ENCODE data around the gene CTNND2.

CTNND2 gene

DNA sequence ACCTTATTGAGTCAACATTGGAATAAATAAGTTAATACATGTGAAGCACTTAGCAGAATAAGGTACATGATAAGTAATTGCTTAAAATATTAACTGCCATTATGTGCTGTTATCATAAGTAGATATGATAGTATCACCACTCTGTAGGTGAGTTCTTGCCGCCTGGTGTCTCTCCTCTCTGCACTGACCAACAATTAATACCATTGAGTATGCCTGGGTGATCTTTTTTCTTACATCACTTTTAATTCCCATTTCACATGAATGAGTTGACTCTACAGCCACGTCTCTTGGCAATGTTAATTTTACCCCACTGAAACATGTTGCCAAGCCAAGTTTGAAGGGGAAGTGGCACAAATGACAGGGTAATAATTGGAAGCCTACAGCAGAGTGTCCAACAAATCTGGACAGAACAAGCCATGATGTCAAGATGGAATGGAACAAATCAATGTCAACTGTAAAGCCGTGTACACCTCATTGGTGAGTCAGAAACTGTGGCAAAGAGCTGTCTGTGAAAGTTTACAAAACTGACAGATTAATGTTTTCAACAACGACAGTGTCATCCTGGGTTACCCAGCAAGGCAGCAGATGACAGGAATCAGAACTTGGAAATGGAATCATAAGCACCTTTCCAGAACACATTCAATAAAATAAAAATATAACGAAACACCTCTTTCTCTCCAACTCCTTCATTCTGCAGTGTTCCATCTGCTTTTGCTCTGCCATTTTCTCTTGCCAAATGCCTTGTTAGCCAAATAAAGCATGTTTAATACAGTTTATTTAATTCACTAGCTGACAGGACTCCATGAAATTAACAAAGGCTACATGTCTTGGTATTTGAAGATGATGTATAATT lies 330.9 kb downstream of the CTNND2 start:
- in situ Hi-C loops (cut with HindIII; ENCODE audit: low sequenced_read_pairs) = no loop called here
- H3K4me3 ChIP-seq (ENCODE audit: low read depth, low read length) = no peak overlapping the region
- no peak for DNase-seq (ENCODE audit: low read depth, low spot score)
- TF ChIP-seq CTCF (IDR thresholded peaks at IDR 0.05; ENCODE audit: low read depth, low read length) = no peak

DNA sequence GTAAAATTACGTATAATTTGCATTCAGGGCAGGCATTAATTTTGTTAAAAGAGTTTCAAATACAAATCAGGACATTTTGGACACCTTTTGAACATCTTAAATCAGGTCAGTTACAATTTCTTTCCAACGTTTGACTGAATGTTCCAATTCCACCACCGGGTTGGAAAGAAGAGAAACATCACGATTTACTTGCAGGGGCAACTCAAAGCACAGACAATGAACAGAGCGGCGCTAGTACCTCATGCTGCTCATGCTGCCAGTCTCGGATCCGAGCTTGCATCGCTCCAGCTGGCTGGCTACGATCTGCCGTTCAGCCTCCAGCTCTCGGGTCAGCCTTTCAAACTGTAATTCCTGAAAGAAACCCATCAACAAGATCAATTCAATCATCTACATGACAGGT lies 339.5 kb downstream of the CTNND2 start:
- DNase-seq (ENCODE audit: low read depth, low spot score) = peak; percentile 5
- H3K4me3 ChIP-seq (ENCODE audit: low read depth, low read length) = no peak overlapping the region
- no peak for TF ChIP-seq CTCF (IDR thresholded peaks at IDR 0.05; ENCODE audit: low read depth, low read length)
- in situ Hi-C loops (cut with HindIII; ENCODE audit: low sequenced_read_pairs) = no loop called here

DNA sequence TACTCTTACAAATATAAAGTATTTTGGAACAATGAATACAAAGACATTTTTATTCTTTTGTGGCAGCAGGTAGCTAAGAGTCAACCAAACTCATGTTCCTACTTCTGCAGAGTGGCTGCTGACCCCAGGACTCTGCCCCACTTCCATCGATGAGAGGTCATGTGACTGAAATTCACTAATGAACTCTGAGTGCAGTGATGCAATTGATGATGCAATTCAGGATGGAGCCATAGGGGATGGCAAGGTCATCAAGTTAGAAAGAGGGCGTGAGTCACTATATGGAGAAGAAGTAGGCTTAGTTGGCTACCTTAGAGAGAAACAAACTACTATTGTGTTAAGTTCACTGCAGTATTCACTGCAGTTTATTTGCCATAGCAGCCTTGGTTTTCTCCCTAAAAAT lies 340.4 kb downstream of the CTNND2 start:
- no peak for TF ChIP-seq CTCF (IDR thresholded peaks at IDR 0.05; ENCODE audit: low read depth, low read length)
- no peak for DNase-seq (ENCODE audit: low read depth, low spot score)
- H3K4me3 ChIP-seq (ENCODE audit: low read depth, low read length) = no peak overlapping the region
- in situ Hi-C loops (cut with HindIII; ENCODE audit: low sequenced_read_pairs) = no loop called here

GRCh38 chr5:11560915-11561697 lies 343.1 kb downstream of the CTNND2 start:
- in situ Hi-C loops (cut with HindIII; ENCODE audit: low sequenced_read_pairs) = no loop called here
- peak; percentile 8 for DNase-seq (ENCODE audit: low read depth, low spot score)
- no peak for TF ChIP-seq CTCF (IDR thresholded peaks at IDR 0.05; ENCODE audit: low read depth, low read length)
- H3K4me3 ChIP-seq (ENCODE audit: low read depth, low read length) = no peak overlapping the region

- TF ChIP-seq CTCF (IDR thresholded peaks at IDR 0.05; ENCODE audit: low read depth, low read length) = no peak
- in situ Hi-C loops (cut with HindIII; ENCODE audit: low sequenced_read_pairs) = no loop called here
- no peak for DNase-seq (ENCODE audit: low read depth, low spot score)
- H3K4me3 ChIP-seq (ENCODE audit: low read depth, low read length) = no peak overlapping the region
Observed at GRCh38 chr5:11557063-11557462, 347.2 kb downstream of the CTNND2 start.

GRCh38 chr5:11555171-11555570 lies 349.1 kb downstream of the CTNND2 start:
- DNase-seq (ENCODE audit: low read depth, low spot score) = no peak
- in situ Hi-C loops (cut with HindIII; ENCODE audit: low sequenced_read_pairs) = no loop called here
- TF ChIP-seq CTCF (IDR thresholded peaks at IDR 0.05; ENCODE audit: low read depth, low read length) = no peak

More at GRCh38 chr5:11555171-11555570, 349.1 kb downstream of the CTNND2 start:
- no peak overlapping the region for H3K4me3 ChIP-seq (ENCODE audit: low read depth, low read length)
